H1 (cell line): ENCODE measurements around the gene INHA. TPM values are rescaled to one million over a fixed set of nuclear protein-coding genes. Genes with fewer than 3 reads are reported as not detected.

Experiments
- CHD7 ChIP-seq: fragments of 300-600 bp; sonication (generic); IDR thresholded peaks from 2 replicates; pipeline ENCODE4 v1.7.1; 2012; ENCODE audit warnings: low read length, moderate library complexity, mild to moderate bottlenecking, inconsistent platforms; ENCODE audit not compliant: insufficient replicate concordance
- EP300 ChIP-seq, 2 experiments: IDR thresholded peaks; 1 replicate in 1 of 2; 2 replicates in 1 of 2; pipeline ENCODE4 v1.6.1; 2011 to 2012; ENCODE audit warnings: low read depth in 2 of 2, low read length in 2 of 2, mild to moderate bottlenecking in 2 of 2, borderline replicate concordance in 1 of 2, inconsistent platforms in 1 of 2, moderate library complexity in 1 of 2
- EZH2 ChIP-seq: fragments of 200-600 bp; sonication (generic); IDR thresholded peaks from 2 replicates; pipeline ENCODE4 v1.7.1; 2012; ENCODE audit warnings: low read depth, mild to moderate bottlenecking, moderate library complexity, low read length, inconsistent platforms; ENCODE audit not compliant: severe bottlenecking
- HDAC6 ChIP-seq: IDR thresholded peaks from one replicate; pipeline ENCODE4 v1.7.1; 2012; ENCODE audit warnings: low read depth, mild to moderate bottlenecking, inconsistent platforms, low read length, moderate library complexity
- KDM1A ChIP-seq: fragments of 200-600, 300-600 bp; sonication (generic); IDR thresholded peaks from 2 replicates; pipeline ENCODE4 v1.7.1; 2016; ENCODE audit warnings: mild to moderate bottlenecking, low read length, borderline replicate concordance
- KDM5A ChIP-seq: fragments of 200-600 bp; IDR thresholded peaks from 2 replicates; pipeline ENCODE4 v1.7.1; 2012; ENCODE audit warnings: mild to moderate bottlenecking, low read length, inconsistent platforms, mixed read lengths
- SIN3A ChIP-seq, 2 experiments: IDR thresholded peaks in 1 of 2; conservative IDR thresholded peaks in 1 of 2; 2 replicates each; pipeline ENCODE4 v1.6.1; 2011 to 2012; ENCODE audit warnings: low read length in 2 of 2, improper control_type of control experiment in 1 of 2, low read depth in 1 of 2, mild to moderate bottlenecking in 1 of 2
- TEAD4 ChIP-seq: IDR thresholded peaks from 2 replicates; pipeline ENCODE4 v1.6.1; 2012; ENCODE audit warnings: low read depth, low read length, inconsistent platforms, mixed read lengths
- USF2 ChIP-seq: IDR thresholded peaks from 2 replicates; pipeline ENCODE4 v1.6.1; 2011; ENCODE audit warnings: low read length, improper control_type of control experiment
- polyA plus RNA-seq, 7 experiments: library from polyadenylated mRNA; depleted of rRNA in 3 of 7; stranded (reverse) in 5 of 7; unstranded in 2 of 7; fragments of >200 nt in 5 of 7; fragments of 200-250 nt in 2 of 7; gene quantifications; 1 replicate in 5 of 7; 2 replicates in 1 of 7; 4 replicates in 1 of 7; pipeline versions ENCODE4 v1.2.1 to v1.2.3, GENCODE V29; 2011 to 2013; ENCODE audit warnings: missing spikeins in 2 of 7, mixed read lengths in 2 of 7
- total RNA-seq: library from RNA; stranded (reverse); fragmentation: NEBNext Ultra II Directional; extraction: Animal tissue kit (Norgen Biotek cat#: 25700); gene quantifications from 2 replicates; pipeline ENCODE4 v1.2.1, GENCODE V29; 2021

The INHA gene
- total and polyA plus RNA-seq, 2 of the 8 experiments (the other 6 are each of a cell fraction or from before 2014, with no cell fraction given), result 0.65 to 2.7 TPM

GRCh38 chr2:219616550-219616949 is 44.4 kb downstream of the INHA start (continued):
- TF ChIP-seq CHD7, result no peak
- no peak for TF ChIP-seq TEAD4
- TF ChIP-seq EZH2, result no peak
- no peak for TF ChIP-seq HDAC6
- no peak for TF ChIP-seq EP300 (IDR thresholded peaks at IDR 0.05; ENCODE audit: borderline replicate concordance in 1 of 2, low read depth in 2 of 2, low read length in 2 of 2)
- no peak for TF ChIP-seq SIN3A (conservative IDR thresholded peaks at IDR 0.05 in 1 of 2, IDR thresholded peaks at IDR 0.05 in 1 of 2; ENCODE audit: low read depth in 1 of 2, low read length in 2 of 2)
- TF ChIP-seq KDM5A, result no peak
- TF ChIP-seq USF2, result no peak
- TF ChIP-seq KDM1A, result no peak
